ENCODE measurements around the gene EYS. TPM values are rescaled to one million over a fixed set of nuclear protein-coding genes. Genes with fewer than 3 reads are reported as not detected.

The EYS gene
- total and polyA plus RNA-seq, 2 of the 13 experiments (the other 11 are each of a cell fraction or from before 2014, with no cell fraction given) = 0.04 to 0.07 TPM

DNA sequence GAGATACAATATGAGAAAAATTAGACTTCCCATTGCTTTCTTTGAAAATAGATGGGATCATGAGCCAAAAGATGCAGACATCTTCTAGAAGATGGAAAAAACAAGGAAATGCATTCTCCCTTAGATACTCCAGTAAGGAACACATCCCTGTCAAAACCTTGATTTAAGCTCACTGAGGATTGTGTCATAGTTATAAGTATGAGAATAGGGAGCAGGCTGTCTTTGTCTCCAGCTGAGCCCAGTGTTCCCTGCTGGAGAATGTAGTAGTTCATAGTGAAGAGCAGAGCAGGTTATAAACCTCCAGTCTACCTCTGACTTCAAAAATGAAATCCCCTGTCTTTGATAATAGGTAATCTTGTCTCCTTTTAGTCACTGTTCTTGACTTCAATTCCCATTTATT, 1481.5 kb downstream of the EYS start:
- no peaks in the 10 kb centered on the region for H4K20me1 ChIP-seq (ENCODE audit: insufficient read depth, low read length)
- no peak overlapping the region for H3K9ac ChIP-seq (ENCODE audit: insufficient read depth, low read depth, low read length)
- H3K79me2 ChIP-seq (ENCODE audit: insufficient read depth, low read length) = no peaks in the 10 kb centered on the region
- ChIA-PET CTCF (ENCODE audit: low intra/inter-chr PET ratio, low total read pairs) (no interaction called here), POLR2A (no interaction called here)
- H3K27me3 ChIP-seq (ENCODE audit: control insufficient read depth in 1 of 2, insufficient read depth in 2 of 2, low read length in 2 of 2) = no peaks in the 10 kb centered on the region
- intact Hi-C loops (cut with micrococcal nuclease; ENCODE audit: unreplicated experiment) = no loop called here
- no peak overlapping the region for H3K4me3 ChIP-seq (replicated peaks in 1 of 3; ENCODE audit: insufficient read depth in 1 of 3, low read depth in 2 of 3, low read length in 3 of 3)
- TF ChIP-seq TOE1 (CRISPR knock-in tag; IDR thresholded peaks at IDR 0.05) (no peak), EZH2 (conservative IDR thresholded peaks at IDR 0.05; ENCODE audit: low read depth, low read length) (no peak), MTF1 (CRISPR knock-in tag; IDR thresholded peaks at IDR 0.05) (no peak), GFI1 (CRISPR knock-in tag; IDR thresholded peaks at IDR 0.05; ENCODE audit: borderline replicate concordance) (no peak), RAD51 (IDR thresholded peaks at IDR 0.05; ENCODE audit: borderline replicate concordance) (no peak), KDM2A (CRISPR knock-in tag; IDR thresholded peaks at IDR 0.05; ENCODE audit: borderline replicate concordance, low read depth) (no peak), ZSCAN25 (CRISPR knock-in tag; IDR thresholded peaks at IDR 0.05) (no peak), MYC (CRISPR knock-in tag; IDR thresholded peaks at IDR 0.05; ENCODE audit: borderline replicate concordance) (no peak), TOPORS (CRISPR knock-in tag; IDR thresholded peaks at IDR 0.05) (no peak), KLF13 (CRISPR knock-in tag; IDR thresholded peaks at IDR 0.05) (no peak), AGO1 (IDR thresholded peaks at IDR 0.05; ENCODE audit: low read depth, low read length, poor library complexity, severe bottlenecking) (no peak)
- TF ChIP-seq, protein P1, sequence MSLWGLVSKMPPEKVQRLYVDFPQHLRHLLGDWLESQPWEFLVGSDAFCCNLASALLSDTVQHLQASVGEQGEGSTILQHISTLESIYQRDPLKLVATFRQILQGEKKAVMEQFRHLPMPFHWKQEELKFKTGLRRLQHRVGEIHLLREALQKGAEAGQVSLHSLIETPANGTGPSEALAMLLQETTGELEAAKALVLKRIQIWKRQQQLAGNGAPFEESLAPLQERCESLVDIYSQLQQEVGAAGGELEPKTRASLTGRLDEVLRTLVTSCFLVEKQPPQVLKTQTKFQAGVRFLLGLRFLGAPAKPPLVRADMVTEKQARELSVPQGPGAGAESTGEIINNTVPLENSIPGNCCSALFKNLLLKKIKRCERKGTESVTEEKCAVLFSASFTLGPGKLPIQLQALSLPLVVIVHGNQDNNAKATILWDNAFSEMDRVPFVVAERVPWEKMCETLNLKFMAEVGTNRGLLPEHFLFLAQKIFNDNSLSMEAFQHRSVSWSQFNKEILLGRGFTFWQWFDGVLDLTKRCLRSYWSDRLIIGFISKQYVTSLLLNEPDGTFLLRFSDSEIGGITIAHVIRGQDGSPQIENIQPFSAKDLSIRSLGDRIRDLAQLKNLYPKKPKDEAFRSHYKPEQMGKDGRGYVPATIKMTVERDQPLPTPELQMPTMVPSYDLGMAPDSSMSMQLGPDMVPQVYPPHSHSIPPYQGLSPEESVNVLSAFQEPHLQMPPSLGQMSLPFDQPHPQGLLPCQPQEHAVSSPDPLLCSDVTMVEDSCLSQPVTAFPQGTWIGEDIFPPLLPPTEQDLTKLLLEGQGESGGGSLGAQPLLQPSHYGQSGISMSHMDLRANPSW (CRISPR knock-in tag; IDR thresholded peaks at IDR 0.05; ENCODE audit: borderline replicate concordance) = no peak
- TF ChIP-seq, protein P2, sequence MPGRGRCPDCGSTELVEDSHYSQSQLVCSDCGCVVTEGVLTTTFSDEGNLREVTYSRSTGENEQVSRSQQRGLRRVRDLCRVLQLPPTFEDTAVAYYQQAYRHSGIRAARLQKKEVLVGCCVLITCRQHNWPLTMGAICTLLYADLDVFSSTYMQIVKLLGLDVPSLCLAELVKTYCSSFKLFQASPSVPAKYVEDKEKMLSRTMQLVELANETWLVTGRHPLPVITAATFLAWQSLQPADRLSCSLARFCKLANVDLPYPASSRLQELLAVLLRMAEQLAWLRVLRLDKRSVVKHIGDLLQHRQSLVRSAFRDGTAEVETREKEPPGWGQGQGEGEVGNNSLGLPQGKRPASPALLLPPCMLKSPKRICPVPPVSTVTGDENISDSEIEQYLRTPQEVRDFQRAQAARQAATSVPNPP (CRISPR knock-in tag; IDR thresholded peaks at IDR 0.05) = no peak
- TF ChIP-seq, protein P3, sequence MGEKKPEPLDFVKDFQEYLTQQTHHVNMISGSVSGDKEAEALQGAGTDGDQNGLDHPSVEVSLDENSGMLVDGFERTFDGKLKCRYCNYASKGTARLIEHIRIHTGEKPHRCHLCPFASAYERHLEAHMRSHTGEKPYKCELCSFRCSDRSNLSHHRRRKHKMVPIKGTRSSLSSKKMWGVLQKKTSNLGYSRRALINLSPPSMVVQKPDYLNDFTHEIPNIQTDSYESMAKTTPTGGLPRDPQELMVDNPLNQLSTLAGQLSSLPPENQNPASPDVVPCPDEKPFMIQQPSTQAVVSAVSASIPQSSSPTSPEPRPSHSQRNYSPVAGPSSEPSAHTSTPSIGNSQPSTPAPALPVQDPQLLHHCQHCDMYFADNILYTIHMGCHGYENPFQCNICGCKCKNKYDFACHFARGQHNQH (CRISPR knock-in tag; IDR thresholded peaks at IDR 0.05) = no peak
- TF ChIP-seq, protein P4, sequence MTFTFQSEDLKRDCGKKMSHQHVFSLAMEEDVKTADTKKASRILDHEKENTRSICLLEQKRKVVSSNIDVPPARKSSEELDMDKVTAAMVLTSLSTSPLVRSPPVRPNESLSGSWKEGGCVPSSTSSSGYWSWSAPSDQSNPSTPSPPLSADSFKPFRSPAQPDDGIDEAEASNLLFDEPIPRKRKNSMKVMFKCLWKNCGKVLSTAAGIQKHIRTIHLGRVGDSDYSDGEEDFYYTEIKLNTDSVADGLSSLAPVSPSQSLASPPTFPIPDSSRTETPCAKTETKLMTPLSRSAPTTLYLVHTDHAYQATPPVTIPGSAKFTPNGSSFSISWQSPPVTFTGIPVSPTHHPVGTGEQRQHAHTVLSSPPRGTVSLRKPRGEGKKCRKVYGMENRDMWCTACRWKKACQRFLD (CRISPR knock-in tag; IDR thresholded peaks at IDR 0.05; ENCODE audit: borderline replicate concordance) = no peak
- no peaks in the 10 kb centered on the region for H3K36me3 ChIP-seq (replicated peaks in 1 of 2; ENCODE audit: control insufficient read depth in 1 of 2, insufficient read depth in 2 of 2, low read length in 2 of 2)
- BruUV-seq (replicated peaks) = no TSS peak
- no peak overlapping the region for H2AFZ ChIP-seq (ENCODE audit: low read length)
- FAIRE-seq (no peak), DNase-seq (ENCODE audit: low spot score) (no peak), ATAC-seq (no peak)
- H3K9me3 ChIP-seq (ENCODE audit: low read length) = no peaks in the 10 kb centered on the region
- H3K4me1 ChIP-seq (ENCODE audit: insufficient read depth, low read length) = no peaks in the 10 kb centered on the region
- no peak overlapping the region for H3K27ac ChIP-seq (ENCODE audit: extremely low read length, insufficient read depth, low read length)
- in situ Hi-C loops (cut with HindIII; ENCODE audit: extremely low pct_ligation_motif_present, low pct_unique_long_range_greater_than_20kb) = no loop called here
- no peak overlapping the region for H3K4me2 ChIP-seq (ENCODE audit: low read depth, low read length)

All from HepG2 (cell line).